ENCODE results near the gene GLI3.

Gene GLI3

DNA sequence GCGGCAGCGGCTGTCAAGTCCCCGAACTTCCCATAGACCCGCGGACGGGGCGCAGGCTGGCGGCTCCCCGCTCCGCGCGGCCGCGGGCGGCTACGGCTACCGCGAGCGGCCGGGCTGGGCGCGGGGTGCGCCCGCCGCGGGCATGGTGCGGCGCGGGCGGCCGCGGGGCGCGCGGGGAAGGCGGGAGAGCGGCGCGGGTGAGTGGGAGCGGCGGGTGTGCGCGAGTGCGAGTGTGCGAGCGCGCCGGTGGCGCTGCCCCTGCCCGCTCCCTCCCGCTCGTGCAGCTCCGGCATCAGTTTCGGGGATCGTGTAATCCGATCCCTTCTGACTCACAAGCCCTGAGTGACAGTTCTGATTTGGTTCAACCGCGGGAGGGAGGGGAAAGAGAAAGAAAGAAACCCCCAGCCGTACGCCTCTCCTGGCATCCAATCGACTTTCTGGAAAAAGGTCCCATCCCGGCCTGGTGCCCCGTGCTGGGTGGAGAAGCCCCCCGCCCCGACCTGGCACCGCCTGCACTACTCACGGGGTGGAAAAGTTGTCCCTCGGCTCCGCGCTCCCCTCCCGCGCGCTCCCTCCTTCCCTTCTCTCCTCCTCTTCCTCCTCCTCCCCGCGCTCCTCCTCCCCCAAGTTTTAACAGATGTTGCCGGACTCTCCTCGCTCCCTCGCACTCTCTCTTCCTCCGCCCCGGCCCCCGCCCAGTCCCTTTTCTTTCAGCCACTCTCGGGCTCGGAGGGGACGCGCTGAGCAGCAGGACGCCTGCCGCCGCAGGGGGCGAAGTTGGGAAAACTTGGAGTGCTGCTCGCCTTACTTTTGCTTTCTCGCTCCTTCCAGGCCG lies at the start of gene GLI3:
GLI3 (minus strand) TSS at position 234 of the 835 bp plus-strand sequence. CDS start 13,956 bp downstream, outside the sequence.
- DNase-seq (ENCODE audit: low spot score): peak; percentile 56

DNA sequence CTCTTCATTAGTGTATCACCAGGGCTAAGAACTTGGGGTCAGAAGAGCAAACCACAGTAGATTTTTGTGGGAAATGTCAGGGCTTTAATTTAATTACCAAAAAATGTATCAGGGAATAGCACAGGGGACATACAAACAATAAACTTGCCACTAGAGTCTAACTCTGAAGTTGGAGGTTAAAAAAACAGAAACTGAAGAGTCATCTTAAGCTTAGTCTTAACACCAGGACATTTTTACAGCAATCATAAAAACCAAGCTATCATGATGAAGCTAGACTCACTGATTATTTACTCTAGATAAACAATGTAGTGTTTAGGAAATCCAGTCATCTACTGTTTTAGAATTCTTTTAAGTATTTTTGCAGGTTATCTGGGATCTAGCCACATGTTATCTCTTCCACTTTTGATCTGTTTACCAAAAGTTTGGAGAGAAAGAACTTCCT lies 48.4 kb upstream of the GLI3 start:
- DNase-seq (ENCODE audit: low spot score): no peak

DNA sequence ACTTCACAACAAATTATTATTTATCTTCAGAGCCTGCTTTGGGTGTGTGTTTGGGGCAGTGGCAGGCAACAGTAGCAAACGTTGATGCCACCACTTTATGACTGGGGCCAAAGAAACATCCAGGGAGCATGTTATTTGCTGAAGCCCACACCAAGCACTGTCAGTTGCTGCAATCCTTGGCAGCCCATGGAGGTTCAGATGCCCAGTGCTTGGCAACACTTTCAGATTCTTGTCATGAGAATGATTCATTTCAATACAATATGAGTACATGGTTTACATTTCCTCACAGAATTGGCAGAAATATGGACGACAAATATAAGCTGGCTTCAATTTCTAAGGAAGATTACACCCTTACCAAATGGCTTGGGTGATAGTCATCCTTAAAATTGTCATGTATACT lies 46.5 kb upstream of the GLI3 start:
- DNase-seq (ENCODE audit: low spot score): no peak

GRCh38 chr7:42278344-42278743 lies 41.3 kb upstream of the GLI3 start:
- no peak for DNase-seq (ENCODE audit: low spot score)

DNA sequence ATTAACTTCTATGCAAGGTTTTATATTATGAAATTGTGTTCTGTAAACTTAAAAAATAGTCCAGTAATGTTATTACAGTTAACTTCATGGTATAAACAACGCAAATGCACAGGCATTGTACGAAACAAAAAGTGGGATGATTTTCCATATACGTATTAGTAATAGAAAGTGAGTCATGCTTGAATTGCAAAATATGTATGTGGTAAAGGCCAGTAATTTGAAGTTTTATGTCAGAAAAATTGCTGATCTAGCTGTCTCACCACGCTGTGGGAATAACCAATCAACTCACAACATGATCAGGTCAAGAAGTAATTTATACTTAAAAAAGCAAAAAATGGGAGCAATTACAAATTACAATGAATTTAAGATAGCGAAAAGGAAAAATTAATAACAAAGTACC lies 37.0 kb upstream of the GLI3 start:
- DNase-seq (ENCODE audit: low spot score): no peak

DNA sequence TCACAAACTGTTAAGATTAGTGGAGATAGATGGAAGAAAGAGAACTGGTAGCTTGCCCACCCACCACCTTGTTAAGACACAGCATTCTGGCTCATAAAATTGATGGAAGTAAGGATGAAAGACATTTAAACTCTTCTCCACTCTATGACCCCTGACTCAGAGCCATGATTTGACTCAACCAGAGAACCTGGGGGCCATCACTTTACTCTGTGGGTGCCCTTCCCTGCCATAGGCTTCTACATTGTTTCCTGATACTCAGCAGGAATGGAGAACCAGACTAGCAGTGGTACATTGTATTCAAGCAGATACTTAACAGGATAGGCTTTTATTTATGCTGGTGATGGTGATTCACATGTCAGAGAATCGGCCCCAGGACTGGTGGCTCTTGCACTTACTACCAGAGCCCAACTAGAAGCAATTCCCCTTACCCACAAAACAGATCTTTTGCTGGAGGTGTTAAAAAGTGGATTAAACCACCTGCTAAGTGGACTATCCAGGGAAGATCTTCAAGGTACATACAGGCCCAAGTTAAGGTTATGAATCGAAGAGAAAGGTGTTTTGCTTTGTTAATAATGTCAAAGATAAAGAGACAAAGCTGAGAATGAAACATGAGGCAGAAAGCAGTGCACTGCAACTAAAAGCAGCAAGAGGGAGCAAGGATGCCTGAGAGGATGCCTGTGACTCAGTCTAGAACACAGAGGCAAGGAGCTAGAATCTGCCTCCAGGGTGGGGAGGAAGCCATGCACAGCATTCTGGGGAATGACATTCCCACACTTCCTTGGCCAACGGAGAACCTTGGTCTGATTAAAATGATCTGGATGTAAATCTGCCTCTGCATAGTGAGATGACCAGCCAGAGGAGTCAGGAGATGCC lies 36.0 kb upstream of the GLI3 start:
- no peak for DNase-seq (ENCODE audit: low spot score)

DNA sequence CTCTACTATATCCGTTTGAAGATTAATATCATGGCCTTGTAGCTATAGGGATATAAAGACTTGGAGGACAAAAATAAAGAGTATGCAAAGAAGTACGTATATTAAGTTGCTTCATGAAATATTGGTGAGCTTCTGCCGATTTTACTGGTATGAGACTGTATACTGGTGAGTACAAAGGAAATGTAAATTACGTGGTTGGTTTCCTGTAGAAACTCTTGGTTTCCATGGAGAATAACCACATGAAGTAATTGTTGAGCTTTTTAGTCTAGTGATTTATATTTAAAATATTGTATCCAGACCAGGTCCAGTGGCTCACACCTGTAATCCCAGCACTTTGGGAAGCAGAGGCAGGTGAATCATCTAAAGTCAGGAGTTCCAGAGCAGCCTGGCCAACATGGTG lies 32.2 kb upstream of the GLI3 start:
- DNase-seq (ENCODE audit: low spot score): no peak

DNA sequence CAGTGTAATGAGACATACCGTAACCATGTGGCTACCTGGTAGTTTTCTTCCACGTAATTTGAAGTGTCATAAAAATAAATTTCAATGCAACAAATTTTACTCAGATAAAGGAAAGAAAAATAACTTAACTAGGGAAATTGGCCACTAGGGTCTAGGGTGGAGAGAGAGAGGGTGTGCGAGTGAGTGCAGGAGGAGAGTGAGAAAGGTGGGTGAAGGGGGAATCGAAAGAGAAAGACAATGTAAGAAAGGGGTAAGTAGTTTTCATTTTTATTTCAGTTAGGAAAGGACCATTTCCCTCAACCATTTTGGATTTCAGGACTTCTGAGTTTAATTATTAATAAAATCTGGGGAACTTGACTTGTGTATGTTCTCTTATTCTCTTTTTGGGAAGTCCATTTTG lies 27.7 kb upstream of the GLI3 start:
- DNase-seq (ENCODE audit: low spot score): no peak

GRCh38 chr7:42263971-42264370 lies 27.0 kb upstream of the GLI3 start:
- no peak for DNase-seq (ENCODE audit: low spot score)

DNA sequence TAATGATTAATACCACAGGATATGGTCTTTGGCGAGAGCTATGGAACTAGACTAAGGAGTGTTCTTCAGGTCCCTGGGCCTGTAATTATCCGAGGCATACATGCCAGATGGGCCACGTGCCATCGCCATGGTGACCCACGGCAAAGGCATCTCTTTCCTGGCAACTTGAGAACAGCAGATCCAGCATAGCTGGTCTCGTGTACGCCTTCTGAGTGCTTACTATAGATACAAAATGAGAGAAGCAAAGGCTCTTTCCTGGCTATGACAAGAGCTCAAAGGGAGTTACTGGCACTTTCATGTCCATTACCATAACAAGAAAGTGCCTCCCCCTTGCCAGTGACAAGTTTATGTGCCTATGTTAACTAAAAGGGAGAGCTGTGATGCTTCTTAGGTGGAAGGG lies 26.0 kb upstream of the GLI3 start:
- DNase-seq (ENCODE audit: low spot score): no peak

DNA sequence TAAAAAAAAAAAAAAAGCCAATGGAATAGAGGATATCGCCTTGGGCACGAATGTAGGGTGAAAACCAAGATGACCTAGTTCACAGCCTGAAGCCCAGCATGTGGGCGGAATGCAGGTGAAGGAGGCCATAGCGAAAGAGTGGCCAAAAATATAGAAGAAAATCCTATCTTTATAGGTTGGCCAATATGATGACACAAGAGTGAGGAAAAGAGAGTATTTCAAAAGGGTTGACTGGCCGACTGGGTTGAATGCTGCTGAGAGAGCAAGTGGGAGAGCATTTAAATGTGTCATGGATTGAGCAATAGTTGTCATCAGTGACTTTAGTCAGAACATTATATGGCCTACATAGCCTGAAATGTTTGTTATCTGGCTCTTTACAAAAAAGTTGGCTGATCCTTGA lies 17.2 kb upstream of the GLI3 start:
- no peak for DNase-seq (ENCODE audit: low spot score)

DNA sequence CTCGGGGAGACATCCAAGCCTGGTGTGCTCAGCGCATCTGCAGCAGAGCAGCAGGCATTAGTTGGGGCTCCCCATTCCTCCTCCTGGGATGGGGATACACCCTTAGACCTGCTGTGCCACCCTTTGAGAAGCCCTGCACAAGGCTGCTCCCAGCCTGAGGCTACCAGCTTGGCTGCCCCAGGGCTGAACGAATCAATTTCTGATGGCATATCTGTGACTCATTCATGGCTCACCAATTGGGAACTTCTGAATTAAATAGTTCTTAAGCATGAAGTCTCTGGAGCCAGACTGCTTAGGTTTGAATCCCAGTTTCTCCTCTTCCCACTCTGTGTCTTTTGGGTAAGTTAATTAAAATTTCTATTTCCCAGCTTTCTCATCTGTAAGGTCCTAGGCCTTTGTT lies 16.3 kb upstream of the GLI3 start:
- no peak for DNase-seq (ENCODE audit: low spot score)

DNA sequence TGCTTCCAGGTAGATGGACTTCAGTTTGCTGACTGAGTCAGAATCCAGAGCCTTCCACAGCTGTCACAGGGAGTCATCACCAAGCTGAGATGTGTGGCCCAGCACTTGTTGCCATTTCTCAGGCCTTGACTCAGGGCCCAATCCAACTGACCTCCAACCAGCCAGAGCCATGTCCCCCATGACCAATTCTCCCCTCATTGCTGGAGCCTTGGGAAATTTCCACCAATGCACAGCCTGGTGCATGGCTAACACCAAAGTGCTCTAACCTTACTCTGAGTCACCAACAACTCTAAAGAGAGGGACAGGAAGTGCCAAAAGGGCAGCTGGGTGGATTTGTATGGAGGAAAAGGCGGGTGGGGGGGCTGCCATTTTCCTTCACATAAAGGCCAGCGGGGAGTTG lies 13.4 kb upstream of the GLI3 start:
- no peak for DNase-seq (ENCODE audit: low spot score)

- DNase-seq (ENCODE audit: low spot score): no peak
Measured at GRCh38 chr7:42248579-42248978, 11.6 kb upstream of the GLI3 start.

- no peak for DNase-seq (ENCODE audit: low spot score)
Measured at GRCh38 chr7:42247301-42247700, 10.3 kb upstream of the GLI3 start.

DNA sequence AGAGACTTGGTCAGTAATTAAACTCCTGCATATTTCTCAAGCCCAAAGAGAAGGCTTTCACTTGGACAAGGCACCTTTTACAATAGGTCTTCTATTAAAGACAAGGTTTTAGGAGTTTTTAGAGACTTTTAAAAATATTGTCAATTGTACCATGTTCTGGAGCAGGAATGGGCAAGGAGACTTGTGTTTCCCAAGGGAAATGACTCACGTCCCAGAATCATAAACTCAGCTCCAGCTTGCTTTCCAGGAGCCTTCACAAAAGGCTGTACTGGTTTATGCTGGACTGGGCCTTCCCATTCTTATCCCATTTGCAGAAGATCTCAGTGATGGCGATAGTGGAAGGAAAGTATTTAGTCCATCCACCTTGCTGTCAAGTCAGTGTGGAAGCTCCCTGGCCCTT lies 7.8 kb upstream of the GLI3 start:
- DNase-seq (ENCODE audit: low spot score): no peak

DNA sequence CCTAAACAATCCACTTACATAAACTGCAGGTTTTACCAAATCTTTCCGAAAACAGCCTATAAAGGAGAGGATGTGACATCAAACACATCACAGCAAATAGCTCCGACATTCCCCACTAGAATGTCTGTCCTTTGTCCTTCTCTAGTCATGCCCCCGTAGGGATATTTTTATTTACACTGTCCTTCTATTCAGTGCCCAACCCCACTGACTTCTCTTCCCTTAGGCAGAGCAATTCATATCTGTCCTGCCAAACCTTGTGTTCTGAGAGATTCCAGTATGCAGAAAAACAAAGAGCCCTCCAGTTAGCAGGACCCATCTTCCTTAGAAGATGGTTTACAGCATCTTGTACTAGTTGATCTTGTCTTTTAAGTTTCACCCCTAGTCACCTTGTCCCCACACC lies 5.4 kb upstream of the GLI3 start:
- DNase-seq (ENCODE audit: low spot score): no peak

- no peak for DNase-seq (ENCODE audit: low spot score)
Measured at GRCh38 chr7:42241424-42241823, 4.4 kb upstream of the GLI3 start.

DNA sequence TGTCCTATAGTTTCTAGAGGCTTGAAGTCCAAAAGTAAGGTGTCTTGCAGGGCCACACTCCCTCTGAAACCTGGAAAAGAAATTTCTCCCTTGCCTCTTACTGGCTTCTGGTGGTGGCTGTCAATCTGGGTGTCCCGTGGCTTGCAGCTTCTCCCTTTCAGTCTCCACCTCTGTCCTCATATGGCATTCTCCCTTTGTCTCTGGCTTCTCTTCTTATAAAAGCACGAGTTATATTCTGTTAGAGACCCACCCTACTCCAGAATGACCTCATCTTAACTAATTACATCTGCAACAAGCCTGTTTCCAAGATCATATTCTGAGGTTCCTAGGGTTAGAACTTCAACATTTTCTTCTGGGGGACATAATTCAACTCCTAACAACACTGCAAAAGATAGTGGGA lies 3.4 kb upstream of the GLI3 start:
- no peak for DNase-seq (ENCODE audit: low spot score)

DNA sequence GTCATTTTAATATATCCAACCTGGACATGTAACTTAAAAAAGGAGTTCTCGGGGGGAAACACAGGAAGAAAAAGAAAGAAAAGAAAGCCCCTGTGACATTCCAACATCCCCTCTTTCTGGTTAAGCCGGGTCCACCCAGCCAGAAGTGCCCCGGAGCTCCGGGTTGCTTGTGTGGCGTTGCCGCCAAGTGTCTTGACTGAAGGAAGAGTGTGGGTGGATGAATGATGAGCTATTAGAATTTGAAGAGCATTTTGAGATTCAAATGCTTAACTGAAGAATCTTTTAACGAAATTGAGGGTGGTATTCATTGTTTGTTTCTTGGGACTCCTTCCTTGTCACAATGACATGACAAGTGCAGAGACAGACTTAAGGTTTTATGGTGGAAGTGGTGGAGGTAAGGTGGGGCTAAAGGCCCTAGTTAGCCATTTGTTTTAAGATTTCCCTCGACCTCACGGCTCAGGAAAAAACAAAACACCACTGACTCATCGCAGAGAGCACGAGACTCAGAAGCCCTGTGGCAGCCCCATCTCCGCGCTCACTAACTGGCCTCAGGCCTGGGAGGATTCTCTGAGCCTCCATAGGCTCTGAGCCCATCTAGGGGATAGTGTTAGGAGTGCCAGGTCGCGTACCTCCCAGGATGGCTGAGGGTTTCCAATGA lies 1.8 kb upstream of the GLI3 start:
- no peak for DNase-seq (ENCODE audit: low spot score)

- DNase-seq (ENCODE audit: low spot score): no peak
Measured at GRCh38 chr7:42237811-42238541, 967 bp upstream of the GLI3 start.

Measured in putamen (tissue), 1 donor.